ENCODE results near the gene RPN1. TPM values are rescaled to one million over a fixed set of nuclear protein-coding genes. Genes with fewer than 3 reads are reported as not detected.

RPN1 gene
- total and polyA plus RNA-seq, 7 donors: 33.6 to 220 (median 137) TPM

- WGBS, 2 donors: 65 to 74% methylated on average over 12 of the region's 12 CpGs
- no peak overlapping the region for H3K4me3 ChIP-seq
- TF ChIP-seq CTCF (IDR thresholded peaks at IDR 0.05) (no peak), POLR2AphosphoS5 (IDR thresholded peaks at IDR 0.05) (no peak), POLR2A (IDR thresholded peaks at IDR 0.05) (no peak), EP300 (IDR thresholded peaks at IDR 0.05) (no peak)
- H3K36me3 ChIP-seq: no peaks in the 10 kb centered on the region
- H3K4me1 ChIP-seq: no peaks in the 10 kb centered on the region
- peaks cover 0 to 4% (median 1%) of the 10 kb centered on the region in 4 donors for H3K9me3 ChIP-seq
- intact Hi-C loops (cut with DNase I): no loop called here
- peaks cover 0 to 16% (median 0%) of the 10 kb centered on the region in 3 donors for H3K27me3 ChIP-seq
- H3K27ac ChIP-seq: no peak overlapping the region
- DNase-seq: no peak
Observed at GRCh38 chr3:128575777-128576176, 74.8 kb downstream of the RPN1 start.

GRCh38 chr3:128573707-128574162 is 76.9 kb downstream of the RPN1 start:
- Histone ChIP-seq H3K27ac (no peak overlapping the region), H3K4me1 (no peaks in the 10 kb centered on the region), H3K9me3 (no peaks in the 10 kb centered on the region), H3K36me3 (no peaks in the 10 kb centered on the region), H3K27me3 (peaks cover 0 to 26% (median 0%) of the 10 kb centered on the region in 3 donors), H3K4me3 (no peak overlapping the region)
- DNase-seq: no peak
- TF ChIP-seq POLR2A (IDR thresholded peaks at IDR 0.05) (no peak), CTCF (IDR thresholded peaks at IDR 0.05) (no peak), POLR2AphosphoS5 (IDR thresholded peaks at IDR 0.05) (no peak), EP300 (IDR thresholded peaks at IDR 0.05) (no peak)
- WGBS, 2 donors: 33% methylated on average over 14 of the region's 14 CpGs
- intact Hi-C loops (cut with DNase I): no loop called here

GRCh38 chr3:128573160-128573559 is 77.5 kb downstream of the RPN1 start:
- H3K27me3 ChIP-seq: peaks cover 0 to 30% (median 0%) of the 10 kb centered on the region in 3 donors
- WGBS, 2 donors: 34 to 42% methylated on average over 6 of the region's 6 CpGs
- TF ChIP-seq POLR2AphosphoS5 (IDR thresholded peaks at IDR 0.05) (no peak), POLR2A (IDR thresholded peaks at IDR 0.05) (no peak), CTCF (IDR thresholded peaks at IDR 0.05) (no peak), EP300 (IDR thresholded peaks at IDR 0.05) (no peak)
- no peaks in the 10 kb centered on the region for H3K4me1 ChIP-seq
- no peaks in the 10 kb centered on the region for H3K36me3 ChIP-seq
- intact Hi-C loops (cut with DNase I): no loop called here
- H3K4me3 ChIP-seq: no peak overlapping the region
- H3K27ac ChIP-seq: no peak overlapping the region
- DNase-seq: no peak
- H3K9me3 ChIP-seq: no peaks in the 10 kb centered on the region

GRCh38 chr3:128572644-128573105 is 77.9 kb downstream of the RPN1 start:
- Histone ChIP-seq H3K27me3 (peaks cover 0 to 35% (median 0%) of the 10 kb centered on the region in 3 donors), H3K4me1 (no peaks in the 10 kb centered on the region), H3K9me3 (no peaks in the 10 kb centered on the region), H3K27ac (no peak overlapping the region), H3K36me3 (no peaks in the 10 kb centered on the region), H3K4me3 (no peak overlapping the region)
- TF ChIP-seq POLR2AphosphoS5 (IDR thresholded peaks at IDR 0.05) (no peak), POLR2A (IDR thresholded peaks at IDR 0.05) (no peak), CTCF (IDR thresholded peaks at IDR 0.05) (no peak), EP300 (IDR thresholded peaks at IDR 0.05) (no peak)
- WGBS, 2 donors: 19 to 25% methylated on average over 5 of the region's 5 CpGs
- intact Hi-C loops (cut with DNase I): no loop called here
- DNase-seq: no peak

- no peak for DNase-seq
- Histone ChIP-seq H3K27ac (no peak overlapping the region), H3K27me3 (peaks cover 0 to 38% (median 0%) of the 10 kb centered on the region in 3 donors), H3K4me3 (no peak overlapping the region), H3K9me3 (no peaks in the 10 kb centered on the region), H3K4me1 (no peaks in the 10 kb centered on the region), H3K36me3 (no peaks in the 10 kb centered on the region)
- TF ChIP-seq CTCF (IDR thresholded peaks at IDR 0.05): no peak
- TF ChIP-seq POLR2A (IDR thresholded peaks at IDR 0.05): no peak
- intact Hi-C loops (cut with DNase I): no loop called here
- WGBS, 2 donors: 77 to 90% methylated on average over 13 of the region's 13 CpGs
Observed at GRCh38 chr3:128572013-128572412, 78.6 kb downstream of the RPN1 start.

Measured in sigmoid colon (tissue), 7 donors.